GM12873 (cell line): ENCODE results near the gene GALNT18.
"Not testable (repeated sequence)": the region's sequence is repeated elsewhere in the genome, so short reads cannot be mapped to it uniquely, and the experiment has no call there.

Experiments used
- TF ChIP-seq, protein P1 (sequence below): IDR thresholded peaks from 2 replicates; pipeline ENCODE4 v1.5.1; 2012; ENCODE audit warnings: low read depth, mild to moderate bottlenecking, moderate library complexity, low read length, control low read depth; ENCODE audit not compliant: insufficient read depth; ENCODE audit errors: missing control alignments

The GALNT18 gene

DNA sequence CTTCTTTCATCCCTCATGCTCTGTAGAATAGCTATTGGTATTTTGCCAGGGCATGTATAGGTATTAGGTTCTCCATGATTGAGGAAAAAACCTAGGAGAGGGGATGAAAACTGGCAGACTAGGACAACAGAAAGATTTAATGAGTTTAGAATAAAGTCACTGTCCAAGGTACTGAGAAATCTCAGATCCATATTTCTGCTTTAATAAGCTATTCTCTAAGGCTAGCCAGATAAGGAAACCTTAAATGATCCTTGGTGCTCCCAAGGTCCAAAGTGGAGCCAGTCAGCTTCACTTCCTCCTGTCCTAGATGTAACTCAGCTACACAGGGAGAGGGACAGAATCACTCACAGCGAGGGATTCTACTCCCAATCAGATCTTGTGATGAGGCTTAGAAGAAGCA lies 255.0 kb downstream of the GALNT18 start:
- TF ChIP-seq, protein P1, sequence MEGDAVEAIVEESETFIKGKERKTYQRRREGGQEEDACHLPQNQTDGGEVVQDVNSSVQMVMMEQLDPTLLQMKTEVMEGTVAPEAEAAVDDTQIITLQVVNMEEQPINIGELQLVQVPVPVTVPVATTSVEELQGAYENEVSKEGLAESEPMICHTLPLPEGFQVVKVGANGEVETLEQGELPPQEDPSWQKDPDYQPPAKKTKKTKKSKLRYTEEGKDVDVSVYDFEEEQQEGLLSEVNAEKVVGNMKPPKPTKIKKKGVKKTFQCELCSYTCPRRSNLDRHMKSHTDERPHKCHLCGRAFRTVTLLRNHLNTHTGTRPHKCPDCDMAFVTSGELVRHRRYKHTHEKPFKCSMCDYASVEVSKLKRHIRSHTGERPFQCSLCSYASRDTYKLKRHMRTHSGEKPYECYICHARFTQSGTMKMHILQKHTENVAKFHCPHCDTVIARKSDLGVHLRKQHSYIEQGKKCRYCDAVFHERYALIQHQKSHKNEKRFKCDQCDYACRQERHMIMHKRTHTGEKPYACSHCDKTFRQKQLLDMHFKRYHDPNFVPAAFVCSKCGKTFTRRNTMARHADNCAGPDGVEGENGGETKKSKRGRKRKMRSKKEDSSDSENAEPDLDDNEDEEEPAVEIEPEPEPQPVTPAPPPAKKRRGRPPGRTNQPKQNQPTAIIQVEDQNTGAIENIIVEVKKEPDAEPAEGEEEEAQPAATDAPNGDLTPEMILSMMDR, result no peak

DNA sequence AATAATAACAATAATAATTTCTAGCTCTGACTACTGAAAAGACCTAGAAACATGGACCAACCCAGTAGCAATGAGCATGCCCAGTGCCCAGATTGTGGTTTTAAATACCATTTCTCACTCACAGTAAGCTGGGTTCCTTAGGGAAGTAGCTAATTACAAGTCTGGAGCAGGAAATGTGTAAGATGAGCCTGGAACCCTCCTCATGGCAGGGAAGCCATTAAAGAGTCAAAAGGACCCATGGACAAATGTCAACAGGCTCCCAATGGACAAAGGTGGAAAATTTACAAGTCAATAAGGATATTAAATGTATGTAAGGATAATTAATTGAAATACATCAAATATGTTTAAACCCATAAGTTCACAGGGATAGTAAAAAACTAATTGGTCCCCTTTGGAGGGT lies 258.1 kb downstream of the GALNT18 start:
- TF ChIP-seq, protein P1, result no peak

DNA sequence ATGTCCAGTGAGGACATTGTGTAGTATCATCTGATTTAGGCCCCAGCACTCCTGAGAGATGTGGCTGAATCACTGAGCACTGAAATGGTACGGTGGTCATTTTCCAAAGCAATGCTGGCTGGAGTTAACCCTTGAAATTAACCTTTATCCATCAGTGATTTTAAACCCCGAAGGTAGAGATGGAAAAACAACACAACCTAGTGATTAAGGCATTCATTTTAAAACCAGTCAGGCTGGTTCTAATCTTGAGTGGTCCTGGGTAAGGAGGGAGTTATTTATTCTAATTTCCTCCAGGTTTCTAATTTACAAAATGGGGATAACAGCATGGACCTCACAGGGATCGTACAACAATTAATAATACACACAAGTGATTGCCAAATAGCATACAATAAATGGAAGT lies 262.2 kb downstream of the GALNT18 start:
- TF ChIP-seq, protein P1, result no peak

DNA sequence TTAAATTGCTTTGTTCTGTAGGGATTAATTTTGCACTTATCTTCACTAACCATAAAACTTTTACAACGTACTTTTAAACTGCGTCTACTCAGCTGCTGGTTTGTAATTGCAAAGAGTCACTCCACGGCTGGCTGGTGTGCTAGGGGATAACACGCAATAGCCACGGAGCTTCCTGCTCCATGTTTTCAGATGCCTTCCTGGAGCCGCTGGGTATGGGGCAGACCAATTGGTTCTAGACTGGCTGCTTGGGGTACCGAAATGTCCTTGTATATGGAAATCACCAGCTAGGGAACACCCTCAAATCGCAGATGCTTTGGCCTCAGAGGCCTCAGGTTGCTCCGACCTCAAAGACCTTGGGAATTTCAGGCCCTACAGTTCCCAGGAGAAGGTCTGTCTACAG lies 265.0 kb downstream of the GALNT18 start:
- TF ChIP-seq, protein P1, result no peak

DNA sequence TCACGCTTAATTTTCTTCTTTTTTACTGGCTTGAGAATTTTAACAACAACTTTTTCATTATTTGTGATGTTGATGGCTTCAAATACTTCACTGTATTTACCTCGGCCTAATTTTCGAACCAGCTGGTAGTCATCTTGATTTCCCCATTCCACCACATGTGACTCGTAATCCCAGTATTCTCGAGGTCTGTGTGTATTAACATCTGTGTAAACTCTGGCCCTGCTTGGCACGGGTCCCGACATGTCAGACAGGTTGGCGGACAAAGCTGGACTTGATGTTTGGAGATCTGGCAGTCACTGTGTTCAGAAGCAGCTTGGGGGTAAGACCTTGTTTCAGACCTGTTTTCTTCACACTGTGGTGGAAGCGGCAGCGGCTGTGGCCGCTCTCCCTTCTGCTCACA lies 268.9 kb downstream of the GALNT18 start, which contains the start of gene CSNK2A3:
TSS of gene CSNK2A3 (minus strand) at position 373 of the 400 bp plus-strand sequence. CDS start at position 242, 131 bp downstream.
- TF ChIP-seq, protein P1, result not testable (repeated sequence)

DNA sequence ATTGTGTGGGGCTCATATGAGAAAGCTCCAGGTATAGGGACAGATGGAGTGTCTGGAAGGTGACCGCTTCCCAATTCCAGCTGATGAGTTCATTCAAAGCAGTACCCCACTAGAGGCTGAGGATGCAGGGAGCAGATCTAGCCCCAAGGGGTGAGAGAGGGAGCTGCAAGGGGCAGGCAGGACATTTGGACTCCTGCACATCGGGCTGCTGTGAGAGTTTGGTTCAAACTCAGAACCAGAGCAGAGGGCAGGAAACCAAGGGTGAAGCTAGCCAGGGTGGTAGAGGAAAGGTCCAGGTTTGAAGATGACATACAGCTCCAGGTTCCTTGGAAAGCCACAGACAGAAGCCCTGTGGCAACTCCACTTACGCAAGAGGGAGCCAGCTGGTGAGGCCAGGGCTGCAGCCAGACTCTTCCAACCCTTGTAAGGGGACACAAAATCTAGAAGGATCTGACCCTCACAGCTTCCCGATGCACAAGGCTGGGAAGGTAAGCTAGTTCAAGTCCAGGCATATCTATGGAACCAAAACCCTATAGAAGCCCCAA lies 270.7 kb downstream of the GALNT18 start:
- TF ChIP-seq, protein P1, result no peak

DNA sequence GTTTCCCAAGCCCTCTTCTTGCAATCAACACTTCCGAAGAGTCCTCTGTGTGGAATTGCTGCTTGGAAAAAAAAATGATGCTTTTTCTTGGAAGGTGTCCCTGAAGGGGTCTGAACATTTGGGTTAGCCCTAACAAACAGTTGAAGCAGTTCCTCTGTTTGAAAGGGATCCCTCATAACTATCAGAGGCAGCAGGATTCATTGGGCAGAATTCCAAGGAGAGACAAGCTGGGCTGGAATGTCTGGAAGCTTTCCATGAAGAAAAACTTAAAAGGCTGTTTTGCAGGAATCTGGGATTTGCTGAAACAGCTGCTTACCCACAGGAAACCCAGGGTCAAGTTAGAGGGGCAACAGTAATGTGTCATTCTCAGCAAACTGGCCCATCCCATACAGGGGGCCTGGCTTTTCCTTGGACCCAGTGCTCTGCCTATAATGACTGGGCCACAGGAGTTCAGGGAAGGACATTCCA lies 271.9 kb downstream of the GALNT18 start:
- TF ChIP-seq, protein P1, result no peak
